Measurements from ENCODE around the gene SORBS1.

Gene SORBS1

DNA sequence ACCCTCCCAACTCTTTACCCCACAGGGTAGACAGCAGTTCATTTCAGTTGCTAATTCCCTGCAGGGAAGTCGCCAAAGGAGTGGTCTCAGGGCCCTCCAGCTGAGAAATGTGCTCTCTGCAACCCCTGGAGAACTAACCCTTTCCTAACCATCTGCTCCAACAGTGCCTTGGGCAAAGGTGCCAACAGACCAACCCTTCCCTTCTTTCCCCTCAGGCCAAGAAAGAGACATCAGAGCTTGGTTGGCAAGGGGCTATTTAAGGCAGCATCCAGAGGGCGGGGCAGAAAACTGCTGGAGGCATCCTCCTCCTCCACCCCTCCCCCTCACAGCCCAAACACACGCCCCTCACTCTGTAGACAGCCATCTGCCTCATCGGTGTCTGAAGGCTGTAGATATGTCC, 1.7 kb downstream of the SORBS1 start:
- H3K27ac Mint-ChIP-seq = no peak overlapping the region
- H3K36me3 Mint-ChIP-seq = peaks cover 0 to 2% of the 10 kb centered on the region in 2 donors
- H3K27me3 Mint-ChIP-seq = peaks cover 27 to 43% of the 10 kb centered on the region in 2 donors
- peak overlapping the region; percentile 36 to 37 for H3K4me3 Mint-ChIP-seq
- no peaks in the 10 kb centered on the region for H3K9me3 Mint-ChIP-seq
- DNase-seq = no peak
- H3K4me1 Mint-ChIP-seq = peaks cover 5 to 20% of the 10 kb centered on the region in 2 donors
- no peak for ATAC-seq (replicated peaks)

DNA sequence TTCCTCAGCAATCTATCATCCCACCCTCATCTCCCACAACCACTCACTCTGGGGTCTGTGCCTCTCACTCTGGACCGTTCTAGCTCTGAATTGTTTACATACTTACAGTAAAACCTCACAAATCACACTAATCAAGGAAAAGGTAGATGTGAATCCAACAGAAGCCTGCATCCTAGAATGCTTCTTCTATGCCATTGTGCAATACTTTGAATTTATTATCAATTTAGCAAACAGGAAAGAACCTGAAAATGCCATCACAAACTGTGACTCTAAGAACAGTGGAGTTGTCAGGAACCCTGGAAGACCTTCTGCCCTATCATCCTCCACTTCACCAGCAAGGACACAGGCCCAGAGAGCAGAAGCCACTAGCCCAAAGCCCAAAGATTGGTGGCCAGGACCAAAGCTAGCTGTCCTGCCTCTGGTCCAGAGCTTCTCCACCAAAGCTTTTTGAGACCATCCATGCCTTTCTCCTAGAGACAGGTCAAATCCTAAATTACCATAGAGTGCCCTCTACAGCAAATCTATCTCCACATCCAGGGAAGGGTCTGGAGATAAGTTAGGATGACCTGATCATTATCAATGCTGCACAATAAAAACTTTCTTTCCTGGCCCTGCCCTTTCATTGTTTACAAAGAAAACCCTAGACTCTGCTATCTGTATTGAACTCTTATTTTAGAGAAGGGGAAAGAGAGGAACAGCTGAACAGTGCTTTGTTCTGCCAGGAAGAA, 2.4 kb downstream of the SORBS1 start:
- Mint-ChIP-seq H3K4me3 (no peak overlapping the region), H3K27ac (no peak overlapping the region), H3K9me3 (no peaks in the 10 kb centered on the region)

DNA sequence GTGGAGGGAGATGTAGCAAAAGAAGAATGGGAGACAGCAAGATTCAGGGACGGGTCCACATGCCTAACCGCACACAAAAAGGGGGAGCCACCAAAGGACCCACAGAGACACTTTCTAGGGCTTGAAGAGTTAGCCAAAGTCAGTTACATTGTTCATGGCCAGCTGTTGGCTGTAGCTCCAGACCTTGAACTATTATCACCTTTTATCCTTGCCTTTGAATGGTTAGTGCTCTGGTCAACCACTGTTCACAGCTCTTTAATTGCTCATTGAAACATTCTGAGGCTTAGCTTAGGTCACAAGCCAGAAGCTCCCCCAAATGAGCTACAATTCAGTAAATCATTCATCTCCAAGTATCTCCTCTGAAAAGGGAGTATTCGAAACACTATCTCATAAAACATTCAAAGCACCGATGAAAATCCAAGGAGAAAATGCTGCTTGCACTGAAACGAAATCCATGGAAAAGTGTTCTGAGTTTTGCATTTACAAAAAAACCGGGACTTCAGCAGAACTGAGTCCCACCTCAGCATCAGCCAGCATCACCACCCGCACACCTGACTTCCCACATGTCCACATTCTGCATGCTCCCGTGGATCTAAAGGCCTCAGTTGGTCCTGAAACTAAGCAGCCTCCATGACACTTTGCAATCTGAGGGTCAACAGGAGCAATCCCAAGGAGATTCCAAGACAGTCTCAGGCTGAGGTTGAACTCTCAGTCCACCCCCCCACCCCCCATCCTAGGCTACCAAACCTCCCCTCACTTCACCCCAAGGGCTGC, 4.0 kb downstream of the SORBS1 start:
- Mint-ChIP-seq H3K4me3 (no peak overlapping the region), H3K36me3 (peaks cover 2 to 3% of the 10 kb centered on the region in 2 donors), H3K9me3 (peaks cover 3 to 7% of the 10 kb centered on the region in 2 donors), H3K4me1 (peaks cover 5 to 20% of the 10 kb centered on the region in 2 donors), H3K27ac (no peak overlapping the region), H3K27me3 (peaks cover 29 to 43% of the 10 kb centered on the region in 2 donors)
- DNase-seq (no peak), ATAC-seq (replicated peaks) (no peak)

More for the DNA sequence above, 2.4 kb downstream of the SORBS1 start:
- Mint-ChIP-seq H3K4me1 (peaks cover 5 to 20% of the 10 kb centered on the region in 2 donors), H3K36me3 (peaks cover 0 to 2% of the 10 kb centered on the region in 2 donors), H3K27me3 (peaks cover 27 to 43% of the 10 kb centered on the region in 2 donors)
- ATAC-seq (replicated peaks) = no peak
- DNase-seq = no peak

DNA sequence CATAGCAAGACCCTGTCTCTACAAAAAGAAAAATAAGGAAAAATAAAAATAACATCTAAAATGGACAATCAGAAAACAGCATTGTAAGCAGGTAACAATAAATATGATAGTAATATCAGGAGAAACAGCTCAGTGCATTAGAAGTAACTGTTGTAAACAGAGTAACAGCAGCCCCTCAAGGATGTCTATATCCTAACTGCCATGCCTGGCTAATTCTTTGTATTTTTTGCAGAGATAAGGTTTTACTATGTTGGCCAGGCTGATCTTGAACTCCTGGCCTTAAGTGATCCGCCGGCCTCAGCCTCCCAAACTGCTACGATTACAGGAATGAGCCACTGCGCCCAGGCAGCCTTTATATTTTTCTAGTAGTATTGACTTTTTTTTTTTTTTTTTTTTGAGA, 7.5 kb downstream of the SORBS1 start:
- no peak overlapping the region for H3K4me3 Mint-ChIP-seq
- ATAC-seq (replicated peaks) = no peak

DNA sequence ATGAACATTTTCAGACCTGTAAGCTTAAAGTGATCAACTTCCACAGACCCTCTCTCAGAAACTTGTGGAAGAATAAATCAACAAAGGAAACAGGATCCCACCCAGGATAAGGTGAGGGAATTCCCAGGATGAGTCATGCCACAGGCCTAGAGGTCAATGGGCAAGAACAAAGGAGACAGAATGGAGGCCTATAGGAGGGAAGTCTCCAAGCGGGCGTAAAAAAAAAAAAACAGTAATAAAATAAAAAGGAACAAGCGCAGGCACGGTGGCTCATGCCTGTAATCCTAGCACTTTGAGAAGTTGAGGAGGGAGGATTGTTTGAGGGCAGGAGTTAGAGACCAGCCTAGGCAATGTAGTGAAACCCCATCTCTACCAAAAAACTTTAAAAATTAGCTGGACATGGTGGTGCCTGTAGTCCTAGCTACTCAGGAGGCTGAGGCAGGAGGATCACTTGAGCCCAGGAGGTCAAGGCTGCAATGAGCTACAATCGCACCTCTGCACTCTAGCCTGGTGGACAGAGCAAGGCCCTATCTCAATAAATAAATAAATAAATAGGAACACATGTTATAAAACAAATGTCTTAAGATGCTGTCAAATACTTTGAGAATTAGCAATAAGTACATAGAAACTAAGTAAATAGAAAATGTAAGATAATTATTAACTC, 8.4 kb downstream of the SORBS1 start:
- Mint-ChIP-seq H3K27ac (no peak overlapping the region), H3K36me3 (peaks cover 0 to 3% of the 10 kb centered on the region in 2 donors), H3K9me3 (peaks cover 3 to 7% of the 10 kb centered on the region in 2 donors), H3K27me3 (peaks cover 15 to 28% of the 10 kb centered on the region in 2 donors), H3K4me1 (peaks cover 0 to 5% of the 10 kb centered on the region in 2 donors), H3K4me3 (no peak overlapping the region)
- ATAC-seq (replicated peaks) (no peak), DNase-seq (no peak)

More for the DNA sequence above, 7.5 kb downstream of the SORBS1 start:
- no peak overlapping the region for H3K27ac Mint-ChIP-seq
- peaks cover 22 to 36% of the 10 kb centered on the region in 2 donors for H3K27me3 Mint-ChIP-seq
- peaks cover 0 to 3% of the 10 kb centered on the region in 2 donors for H3K36me3 Mint-ChIP-seq
- H3K9me3 Mint-ChIP-seq = peaks cover 3 to 7% of the 10 kb centered on the region in 2 donors
- peaks cover 0 to 5% of the 10 kb centered on the region in 2 donors for H3K4me1 Mint-ChIP-seq
- DNase-seq = no peak

DNA sequence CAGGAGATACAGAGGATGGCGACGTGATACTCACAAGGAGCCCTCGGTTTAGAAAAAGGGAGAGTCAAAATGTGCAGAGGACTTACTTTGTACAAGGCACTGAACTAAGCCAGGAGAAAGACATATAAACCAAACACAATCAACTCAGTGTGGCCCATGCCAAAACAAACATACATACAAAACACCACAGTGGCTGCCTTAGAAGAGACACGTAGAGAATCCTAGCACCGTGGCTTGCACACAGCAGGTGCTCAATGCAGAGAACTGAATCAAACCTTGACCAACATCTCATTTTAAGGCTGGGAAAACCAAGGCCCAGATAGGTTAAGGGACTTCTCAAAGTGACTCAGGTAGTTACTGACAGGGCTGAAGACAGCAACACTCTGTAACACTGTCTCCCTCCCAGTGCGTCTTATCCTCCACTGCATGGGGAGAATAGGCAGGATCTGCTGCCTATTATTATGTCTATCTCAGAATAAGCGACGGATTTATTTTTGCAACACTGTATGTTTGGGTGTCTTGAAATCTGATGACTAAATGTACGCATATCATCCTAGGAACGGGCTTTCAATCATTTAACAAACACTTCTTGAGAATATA, 11.0 kb downstream of the SORBS1 start:
- ATAC-seq (replicated peaks) (no peak), DNase-seq (no peak)
- Mint-ChIP-seq H3K4me1 (no peaks in the 10 kb centered on the region), H3K27ac (no peak overlapping the region), H3K4me3 (no peak overlapping the region), H3K36me3 (peaks cover 0 to 3% of the 10 kb centered on the region in 2 donors), H3K27me3 (peaks cover 11 to 16% of the 10 kb centered on the region in 2 donors), H3K9me3 (peaks cover 3 to 7% of the 10 kb centered on the region in 2 donors)

DNA sequence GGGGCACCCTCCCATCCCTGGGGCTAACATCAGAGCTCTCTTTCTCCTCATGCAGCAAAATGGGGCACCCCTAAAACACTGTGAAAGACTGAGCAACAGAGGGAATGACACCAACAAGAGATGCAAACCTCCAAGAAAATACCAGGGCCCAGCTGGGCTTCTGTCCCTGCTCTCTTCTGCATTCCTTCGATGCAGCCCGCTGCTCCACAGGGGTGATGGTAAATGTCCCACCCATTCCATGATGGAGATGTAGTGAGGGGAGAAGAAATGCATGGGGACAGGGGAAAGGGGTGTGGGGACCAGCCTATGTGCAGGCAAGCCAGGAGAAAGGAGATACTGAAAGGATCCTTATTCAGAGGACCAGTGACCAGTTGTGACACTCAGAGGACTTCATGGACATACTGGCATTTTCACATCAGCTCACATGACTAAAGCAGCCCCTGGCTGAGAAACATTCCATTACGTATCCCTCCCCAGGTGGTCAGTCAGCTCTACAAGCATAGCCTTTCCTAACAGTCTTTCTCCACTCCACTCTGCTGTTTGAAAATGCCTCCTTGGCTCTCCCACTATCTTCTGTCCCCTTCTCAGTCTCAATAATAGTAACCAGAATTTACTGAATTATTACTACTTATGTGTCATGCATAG, 13.3 kb downstream of the SORBS1 start:
- H3K9me3 Mint-ChIP-seq = peaks cover 2 to 3% of the 10 kb centered on the region in 2 donors
- no peak overlapping the region for H3K27ac Mint-ChIP-seq
- peaks cover 11 to 16% of the 10 kb centered on the region in 2 donors for H3K27me3 Mint-ChIP-seq
- H3K36me3 Mint-ChIP-seq = peaks cover 0 to 3% of the 10 kb centered on the region in 2 donors
- H3K4me3 Mint-ChIP-seq = no peak overlapping the region
- no peak for DNase-seq
- H3K4me1 Mint-ChIP-seq = no peaks in the 10 kb centered on the region
- ATAC-seq (replicated peaks) = no peak

DNA sequence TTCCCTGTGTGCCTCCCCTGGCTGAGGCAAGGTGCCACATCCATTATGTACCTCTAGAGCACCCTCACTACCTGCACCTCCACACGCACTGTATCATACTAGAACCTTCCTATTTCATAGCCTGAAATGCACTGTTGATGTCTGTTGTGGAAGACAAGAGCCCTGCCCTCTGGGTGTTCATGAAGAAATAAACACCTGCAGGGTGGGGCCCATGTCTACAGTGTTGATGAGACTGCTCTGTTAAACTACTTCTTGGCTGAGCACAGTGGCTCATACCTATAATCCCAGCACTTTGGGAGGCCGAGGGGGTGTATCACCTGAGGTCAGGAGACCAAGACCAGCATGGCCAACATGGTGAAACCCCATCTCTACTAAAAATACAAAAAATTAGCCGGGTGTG, 14.0 kb downstream of the SORBS1 start:
- H3K36me3 Mint-ChIP-seq = no peaks in the 10 kb centered on the region
- DNase-seq = no peak
- ATAC-seq (replicated peaks) = no peak
- no peaks in the 10 kb centered on the region for H3K9me3 Mint-ChIP-seq
- no peak overlapping the region for H3K27ac Mint-ChIP-seq
- peaks cover 8 to 18% of the 10 kb centered on the region in 2 donors for H3K27me3 Mint-ChIP-seq
- H3K4me3 Mint-ChIP-seq = no peak overlapping the region
- H3K4me1 Mint-ChIP-seq = no peaks in the 10 kb centered on the region

DNA sequence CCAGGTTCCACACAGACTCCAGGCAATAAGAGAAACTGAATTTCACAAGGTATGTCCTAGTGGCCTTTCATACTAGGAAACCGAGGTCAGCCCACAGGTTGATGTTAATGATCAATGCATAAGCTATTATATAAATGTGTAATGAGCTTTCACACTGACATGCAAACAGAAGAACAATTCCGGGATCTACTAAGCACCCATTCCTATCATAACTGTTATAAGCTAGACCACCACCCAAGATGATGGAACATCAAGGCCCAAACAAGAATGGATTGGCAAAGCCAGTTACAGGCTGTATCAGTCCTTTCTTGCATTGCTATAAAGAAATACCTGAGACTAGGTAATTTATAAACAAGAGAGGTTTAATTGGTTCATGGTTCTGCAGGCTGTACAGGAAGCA, 15.2 kb downstream of the SORBS1 start:
- Mint-ChIP-seq H3K4me1 (no peaks in the 10 kb centered on the region), H3K9me3 (no peaks in the 10 kb centered on the region), H3K4me3 (no peak overlapping the region), H3K36me3 (no peaks in the 10 kb centered on the region), H3K27ac (no peak overlapping the region), H3K27me3 (peaks cover 17 to 25% of the 10 kb centered on the region in 2 donors)
- DNase-seq = no peak
- no peak for ATAC-seq (replicated peaks)

DNA sequence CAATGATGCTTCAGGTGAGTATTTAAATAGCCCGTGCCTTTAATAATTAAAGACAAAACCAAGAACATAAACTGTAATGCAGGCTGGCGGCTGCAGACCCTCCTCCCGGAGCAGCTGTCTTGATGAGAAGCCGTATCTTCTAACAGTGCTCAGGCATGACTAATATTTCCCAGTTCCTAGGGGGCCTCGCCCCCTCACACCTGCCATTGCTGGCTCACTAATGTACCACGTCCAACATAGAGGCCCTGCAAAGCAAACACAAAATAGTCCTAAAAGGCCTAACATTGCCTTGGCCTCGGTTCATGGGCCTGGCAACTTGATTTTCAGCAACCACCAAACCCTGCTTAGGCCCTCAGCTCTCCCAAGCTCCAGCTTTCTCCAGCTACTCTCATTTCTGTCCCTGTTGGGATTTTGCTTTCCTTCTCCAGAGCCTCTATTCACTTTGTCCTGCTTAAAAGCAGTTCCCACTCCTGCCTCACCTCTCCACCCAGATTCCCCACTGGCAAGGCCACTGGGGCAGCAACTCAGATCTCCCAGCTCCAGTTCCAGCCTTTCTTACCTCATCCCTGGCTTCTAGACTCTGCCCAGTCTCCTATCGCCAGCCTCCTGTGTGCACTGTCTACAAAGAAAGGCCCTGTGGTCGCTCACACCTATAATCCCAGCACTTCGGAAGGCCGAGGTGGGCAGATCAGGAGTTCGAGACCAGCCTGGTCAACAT, 16.2 kb downstream of the SORBS1 start:
- Mint-ChIP-seq H3K36me3 (no peaks in the 10 kb centered on the region), H3K4me3 (no peak overlapping the region), H3K4me1 (no peaks in the 10 kb centered on the region), H3K27me3 (peaks cover 9 to 15% of the 10 kb centered on the region in 2 donors), H3K9me3 (no peaks in the 10 kb centered on the region), H3K27ac (no peak overlapping the region)
- no peak for ATAC-seq (replicated peaks)
- DNase-seq = no peak

DNA sequence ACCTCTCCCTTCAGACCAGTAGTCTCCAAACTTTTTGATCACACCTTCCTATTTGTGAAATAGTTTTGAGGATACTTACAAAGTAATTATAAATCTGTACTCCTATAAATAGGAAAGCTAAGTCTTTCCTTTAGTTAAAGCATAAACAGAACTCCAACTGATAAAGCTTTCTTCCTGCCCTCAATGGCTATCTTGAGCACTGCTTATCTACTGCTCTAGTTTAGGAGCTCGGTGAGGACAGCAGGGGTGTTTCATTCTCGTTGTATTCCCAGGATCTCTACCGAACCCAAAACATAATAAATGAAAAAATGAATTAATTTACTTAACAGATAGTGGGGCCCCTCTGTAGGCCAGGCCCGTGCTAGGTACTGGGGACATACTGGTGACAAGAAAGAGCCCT, 17.7 kb downstream of the SORBS1 start:
- Mint-ChIP-seq H3K4me3 (no peak overlapping the region), H3K4me1 (no peaks in the 10 kb centered on the region), H3K9me3 (no peaks in the 10 kb centered on the region), H3K27ac (no peak overlapping the region), H3K36me3 (no peaks in the 10 kb centered on the region), H3K27me3 (peaks cover 9 to 10% of the 10 kb centered on the region in 2 donors)
- DNase-seq (no peak), ATAC-seq (replicated peaks) (no peak)

DNA sequence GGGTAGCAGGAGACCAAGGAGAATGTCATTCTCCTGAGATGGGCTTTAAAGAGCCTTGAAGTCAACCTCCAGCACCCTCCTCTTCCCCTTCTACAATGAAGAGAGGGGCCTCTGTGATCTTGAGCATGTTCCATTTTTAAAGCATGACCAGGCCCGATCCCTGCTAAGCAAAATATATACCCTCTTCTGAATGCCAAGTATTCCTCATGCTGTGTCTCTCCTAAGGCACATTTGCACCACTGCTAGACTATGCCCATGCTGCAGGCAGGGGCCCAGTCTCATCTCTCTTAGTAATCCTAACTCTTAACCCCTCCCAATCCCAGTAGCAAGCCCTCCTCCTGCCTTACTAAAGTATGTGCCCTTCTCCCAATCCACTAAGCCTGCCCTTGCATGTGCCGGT, 18.4 kb downstream of the SORBS1 start:
- ATAC-seq (replicated peaks) (no peak), DNase-seq (no peak)
- Mint-ChIP-seq H3K36me3 (no peaks in the 10 kb centered on the region), H3K9me3 (no peaks in the 10 kb centered on the region), H3K27ac (no peak overlapping the region), H3K4me1 (no peaks in the 10 kb centered on the region), H3K4me3 (no peak overlapping the region), H3K27me3 (peaks cover 9 to 10% of the 10 kb centered on the region in 2 donors)

DNA sequence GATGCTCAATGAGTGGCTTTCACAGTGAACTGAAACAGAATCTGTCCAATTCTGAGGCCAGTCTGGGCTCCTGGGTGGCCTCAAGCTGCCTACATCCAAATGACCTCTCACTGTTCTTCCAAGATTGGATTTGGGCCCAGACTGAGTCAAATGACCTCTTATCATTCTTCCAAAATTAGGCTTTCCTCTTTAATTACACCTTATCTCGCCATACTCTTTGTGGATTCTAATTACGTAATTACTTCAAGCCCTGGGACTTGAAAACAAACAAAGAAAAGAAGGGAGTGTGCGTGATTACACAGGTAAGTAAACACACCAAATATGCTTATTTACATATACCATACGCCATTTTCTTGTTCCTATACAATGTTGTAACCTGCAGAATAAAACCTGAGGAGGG, 18.8 kb downstream of the SORBS1 start:
- H3K36me3 Mint-ChIP-seq = no peaks in the 10 kb centered on the region
- H3K9me3 Mint-ChIP-seq = no peaks in the 10 kb centered on the region
- H3K27me3 Mint-ChIP-seq = peaks cover 9 to 10% of the 10 kb centered on the region in 2 donors
- H3K4me1 Mint-ChIP-seq = no peaks in the 10 kb centered on the region
- ATAC-seq (replicated peaks) = no peak
- no peak overlapping the region for H3K4me3 Mint-ChIP-seq
- DNase-seq = no peak
- H3K27ac Mint-ChIP-seq = no peak overlapping the region

Measured in stimulated activated naive B cell treated with anti-CD40 and anti-IgM and Interleukin-4, amounts not matched to agents 10 μg/mL and 1 μg/mL and 100 μg/mL, for 72 hours (primary cell).